HEK293T (cell line): Measurements from ENCODE around the gene ZDHHC1.

ENCODE experiments used
- CTCF ChIA-PET: fragments of 350-600 bp; formaldehyde crosslinking; extraction: SDS; loops from one replicate; lab custom pipeline; 2021; ENCODE audit warnings: antibody characterized with exemption, inconsistent platforms; lab: Yijun Ruan, JAX
- POLR2A ChIA-PET: fragments of 350-600 bp; formaldehyde crosslinking; extraction: SDS; loops from one replicate; lab custom pipeline; 2020; ENCODE audit warnings: antibody characterized with exemption, inconsistent platforms; lab: Yijun Ruan, JAX
- DNase-seq: peaks from one replicate; pipeline ENCODE4 v3.0.0; 2012; ENCODE audit warnings: mixed read lengths; ENCODE audit errors: extremely low spot score
- ARNT ChIP-seq: fragments of 450-650 bp; IDR thresholded peaks from 2 replicates; pipeline ENCODE4 v1.6.1; 2017; ENCODE audit warnings: mild to moderate bottlenecking
- BHLHE40 ChIP-seq: fragments of 450-650 bp; IDR thresholded peaks from 2 replicates; pipeline ENCODE4 v1.6.1; 2016; ENCODE audit warnings: mild to moderate bottlenecking, moderate library complexity, borderline replicate concordance
- CTBP1 ChIP-seq: fragments of 450-650 bp; IDR thresholded peaks from 2 replicates; pipeline ENCODE4 v1.6.1; 2016; ENCODE audit warnings: borderline replicate concordance
- ELF4 ChIP-seq: fragments of 450-650 bp; IDR thresholded peaks from 2 replicates; pipeline ENCODE4 v1.6.1; 2017; ENCODE audit warnings: antibody characterized with exemption
- FOXA1 ChIP-seq: fragments of 450-650 bp; IDR thresholded peaks from 2 replicates; pipeline ENCODE4 v1.6.1; 2016; ENCODE audit warnings: mild to moderate bottlenecking
- FOXM1 ChIP-seq: fragments of 450-650 bp; IDR thresholded peaks from 2 replicates; pipeline ENCODE4 v1.6.1; 2017; ENCODE audit warnings: mild to moderate bottlenecking, borderline replicate concordance
- HDGF ChIP-seq: fragments of 450-650 bp; IDR thresholded peaks from 2 replicates; pipeline ENCODE4 v1.6.1; 2017; ENCODE audit warnings: antibody characterized with exemption, borderline replicate concordance
- L3MBTL2 ChIP-seq: fragments of 450-650 bp; conservative IDR thresholded peaks from 2 replicates; pipeline ENCODE4 v1.6.1; 2016; ENCODE audit warnings: mild to moderate bottlenecking
- LEF1 ChIP-seq: fragments of 450-650 bp; IDR thresholded peaks from 2 replicates; pipeline ENCODE4 v1.6.1; 2017; ENCODE audit warnings: mild to moderate bottlenecking, borderline replicate concordance
- NFRKB ChIP-seq: fragments of 450-650 bp; IDR thresholded peaks from 2 replicates; pipeline ENCODE4 v1.6.1; 2016; ENCODE audit warnings: mild to moderate bottlenecking, moderate library complexity
- PKNOX1 ChIP-seq: fragments of 450-650 bp; IDR thresholded peaks from 2 replicates; pipeline ENCODE4 v1.6.1; 2016
- SP1 ChIP-seq: fragments of 450-650 bp; IDR thresholded peaks from 2 replicates; pipeline ENCODE4 v1.6.1; 2017
- SUZ12 ChIP-seq: fragments of 450-650 bp; IDR thresholded peaks from 2 replicates; pipeline ENCODE4 v1.6.1; 2016; ENCODE audit warnings: mild to moderate bottlenecking
- TARDBP ChIP-seq: fragments of 450-650 bp; IDR thresholded peaks from 2 replicates; pipeline ENCODE4 v1.6.1; 2016
- ZNF384 ChIP-seq: fragments of 450-650 bp; IDR thresholded peaks from 2 replicates; pipeline ENCODE4 v1.6.1; 2016

ZDHHC1 gene

GRCh38 chr16:67433131-67433719 lies 16.9 kb upstream of the ZDHHC1 start:
- CTCF ChIA-PET: interaction anchor here (1.1 kb wide), 1 partner anchor 13 kb away, joined by 5 read pairs; no protein-coding TSS in a partner anchor
- TF ChIP-seq BHLHE40: no peak
- no peak for TF ChIP-seq CTBP1
- TF ChIP-seq LEF1: no peak
- TF ChIP-seq FOXM1: no peak
- no peak for TF ChIP-seq L3MBTL2
- no peak for TF ChIP-seq ARNT
- no peak for TF ChIP-seq NFRKB
- TF ChIP-seq ZNF384: no peak
- TF ChIP-seq PKNOX1: no peak
- TF ChIP-seq ELF4: no peak
- no peak for DNase-seq
- POLR2A ChIA-PET: no interaction called here

GRCh38 chr16:67432506-67432890 lies 16.2 kb upstream of the ZDHHC1 start:
- no peak for DNase-seq
- ChIA-PET POLR2A (no interaction called here), CTCF (interaction anchor here (1.0 to 2.0 kb wide), 2 partner anchors 33 to 48 kb away, joined by 3 to 9 read pairs; partner anchors contain the start of gene ATP6V0D1)

GRCh38 chr16:67431775-67432505 lies 15.7 kb upstream of the ZDHHC1 start:
- ChIA-PET CTCF (interaction anchor here (1.0 to 2.0 kb wide), 2 partner anchors 34 to 48 kb away, joined by 3 to 9 read pairs; partner anchors contain the start of gene ATP6V0D1), POLR2A (interaction anchor here (1.6 kb wide), 1 partner anchor 25 kb away, joined by 4 read pairs; no protein-coding TSS in a partner anchor)
- DNase-seq: no peak
- TF ChIP-seq NFRKB (no peak), ELF4 (no peak), FOXM1 (no peak), PKNOX1 (no peak), HDGF (no peak), CTBP1 (no peak), SUZ12 (no peak), ZNF384 (no peak), LEF1 (no peak), SP1 (no peak), FOXA1 (no peak), BHLHE40 (no peak), TARDBP (no peak), L3MBTL2 (no peak), ARNT (no peak)

More at GRCh38 chr16:67432506-67432890, 16.2 kb upstream of the ZDHHC1 start:
- TF ChIP-seq ZNF384 (no peak), CTBP1 (no peak), FOXM1 (no peak)

- TF ChIP-seq ZNF384 (no peak), PKNOX1 (no peak)
- ChIA-PET CTCF (interaction anchor here (1.0 to 2.0 kb wide), 2 partner anchors 35 to 49 kb away, joined by 3 to 9 read pairs; partner anchors contain the start of gene ATP6V0D1), POLR2A (interaction anchor here (0.6 to 1.6 kb wide), 3 partner anchors 10 to 32 kb away, joined by 3 to 4 read pairs (median 3); no protein-coding TSS in a partner anchor)
Measured at GRCh38 chr16:67430977-67431774, 14.9 kb upstream of the ZDHHC1 start, which contains the start of gene HSD11B2. Gene HSD11B2 (plus strand): TSS chr16:67431121. CDS start chr16:67431249, 128 bp downstream.

GRCh38 chr16:67430504-67430976 lies 14.3 kb upstream of the ZDHHC1 start:
- no peak for DNase-seq
- CTCF ChIA-PET: interaction anchor here (2.0 kb wide), 1 partner anchor 50 kb away, joined by 9 read pairs; the partner anchor contains the start of gene ATP6V0D1
- peak; percentile 70; the same call in 1 of the 2 replicates for TF ChIP-seq L3MBTL2
- TF ChIP-seq TARDBP: no peak
- POLR2A ChIA-PET: interaction anchor here (0.6 to 1.6 kb wide), 3 partner anchors 10 to 33 kb away, joined by 3 to 4 read pairs (median 3); no protein-coding TSS in a partner anchor

More at GRCh38 chr16:67430977-67431774, 14.9 kb upstream of the ZDHHC1 start, which contains the start of gene HSD11B2:
- peak; percentile 65 for DNase-seq
